Endothelial cell of umbilical vein (primary cell): ENCODE results near the gene THBS3. TPM values are rescaled to one million over a fixed set of nuclear protein-coding genes. Genes with fewer than 3 reads are reported as not detected.

ENCODE experiments used
- BruUV-seq: library from RNA; stranded (reverse); fragments of 400-500 nt; replicated peaks from 2 replicates; lab custom pipeline; 2021; lab: Mats Ljungman, UMichigan
- CTCF ChIA-PET: fragments of 300-600, 350-600 bp; sonication (Branson Sonifier 250); formaldehyde crosslinking; loops from one replicate; lab custom pipeline; 2021; ENCODE audit warnings: antibody characterized with exemption, inconsistent platforms; lab: Charles Lee
- POLR2A ChIA-PET: fragments of 300-600, 350-600 bp; sonication (Branson Sonifier 250); formaldehyde crosslinking; loops from one replicate; lab custom pipeline; 2021; ENCODE audit warnings: antibody characterized with exemption, inconsistent platforms; lab: Charles Lee
- DNase-seq: peaks from one replicate; pipeline ENCODE4 v3.0.0-alpha.2; 2011; ENCODE audit warnings: low read depth, low spot score
- FAIRE-seq: peaks from 2 replicates; lab custom pipeline; 2011; peaks lifted over from hg19 to GRCh38; lab: Jason Lieb, UNC
- H2AFZ ChIP-seq: 2 replicates; pipeline ENCODE4 v1.6.0; 2012; ENCODE audit warnings: low read depth, low read length, control low read depth, inconsistent platforms
- H3K27ac ChIP-seq: 2 replicates; pipeline ENCODE4 v1.5.1; 2011; ENCODE audit warnings: low read depth, mild to moderate bottlenecking, control low read depth, low read length, moderate library complexity; ENCODE audit not compliant: insufficient read depth
- H3K27me3 ChIP-seq, 2 experiments: 2 replicates each; pipeline versions ENCODE4 v1.6.0 to v1.6.1; 2011; ENCODE audit warnings: low read length in 2 of 2, mixed read lengths in 1 of 2; ENCODE audit not compliant: control insufficient read depth in 2 of 2, insufficient read depth in 2 of 2
- H3K36me3 ChIP-seq, 2 experiments: 2 replicates in 1 of 2; 3 replicates in 1 of 2; pipeline ENCODE4 v1.5.1; 2011; ENCODE audit warnings: low read length in 2 of 2, mild to moderate bottlenecking in 1 of 2, moderate library complexity in 1 of 2; ENCODE audit not compliant: control insufficient read depth in 2 of 2, insufficient read depth in 2 of 2; ENCODE audit errors: extremely low read depth in 1 of 2
- H3K4me1 ChIP-seq: 3 replicates; pipeline ENCODE4 v1.5.1; 2011; ENCODE audit warnings: mild to moderate bottlenecking, low read length; ENCODE audit not compliant: control insufficient read depth, insufficient read depth; ENCODE audit errors: extremely low read depth
- H3K4me2 ChIP-seq: 2 replicates; pipeline ENCODE4 v1.6.1; 2011; ENCODE audit warnings: low read length, control low read depth, mixed read lengths; ENCODE audit not compliant: insufficient read depth
- H3K4me3 ChIP-seq, 3 experiments: fragments of 200-600 bp in 1 of 3; sonication (generic), shearing (Covaris generic) in 1 of 3; replicated peaks in 1 of 3; 2 replicates each; pipeline ENCODE4 v1.5.1; 2011 to 2016; ENCODE audit warnings: control low read depth in 3 of 3, low read length in 3 of 3, mild to moderate bottlenecking in 2 of 3, inconsistent platforms in 1 of 3, low read depth in 1 of 3, moderate library complexity in 1 of 3; ENCODE audit not compliant: insufficient read depth in 1 of 3
- H3K79me2 ChIP-seq: 2 replicates; pipeline ENCODE4 v1.6.0; 2012; ENCODE audit warnings: low read length, inconsistent platforms; ENCODE audit not compliant: control insufficient read depth, insufficient read depth
- H3K9ac ChIP-seq: replicated peaks from 2 replicates; pipeline ENCODE3; 2011; ENCODE audit warnings: low read length, control low read depth; ENCODE audit not compliant: insufficient read depth; ENCODE audit errors: extremely low read depth
- H3K9me1 ChIP-seq: replicated peaks from 3 replicates; pipeline ENCODE4 v1.6.0; 2011; ENCODE audit warnings: mild to moderate bottlenecking, low read length; ENCODE audit not compliant: control insufficient read depth, insufficient read depth; ENCODE audit errors: extremely low read depth
- H3K9me3 ChIP-seq: replicated peaks from 2 replicates; pipeline ENCODE4 v1.5.1; 2012; ENCODE audit warnings: low read length, inconsistent platforms; ENCODE audit not compliant: control insufficient read depth, insufficient read depth
- H4K20me1 ChIP-seq: replicated peaks from 2 replicates; pipeline ENCODE3; 2011; ENCODE audit warnings: mild to moderate bottlenecking, low read length; ENCODE audit not compliant: control insufficient read depth, insufficient read depth; ENCODE audit errors: extremely low read depth
- CTCF ChIP-seq, 2 donors: IDR thresholded peaks; 1 replicate in 1 of 2; 2 replicates in 1 of 2; pipeline ENCODE4 v1.5.1; 2011; ENCODE audit warnings: low read length in 2 of 2, mild to moderate bottlenecking in 2 of 2, moderate library complexity in 2 of 2, control low read depth in 1 of 2, inconsistent platforms in 1 of 2, low read depth in 1 of 2; ENCODE audit not compliant: insufficient read depth in 1 of 2; ENCODE audit errors: extremely low read depth in 1 of 2
- EZH2 ChIP-seq: IDR thresholded peaks from 2 replicates; pipeline ENCODE4 v1.6.1; 2012; ENCODE audit warnings: borderline replicate concordance, low read depth, mild to moderate bottlenecking, moderate library complexity, low read length, inconsistent platforms; ENCODE audit not compliant: severe bottlenecking
- FOS ChIP-seq: IDR thresholded peaks from 2 replicates; pipeline ENCODE4 v1.6.1; 2011; ENCODE audit warnings: mild to moderate bottlenecking, low read length, moderate library complexity, borderline replicate concordance; ENCODE audit not compliant: insufficient read depth
- GATA2 ChIP-seq: IDR thresholded peaks from 2 replicates; pipeline ENCODE4 v1.7.0; 2011; ENCODE audit warnings: low read depth, mild to moderate bottlenecking, moderate library complexity, mixed read lengths, low read length; ENCODE audit not compliant: insufficient read length, insufficient read depth
- JUN ChIP-seq: IDR thresholded peaks from 2 replicates; pipeline ENCODE4 v1.6.1; 2011; ENCODE audit warnings: borderline replicate concordance, low read depth; ENCODE audit not compliant: insufficient read length, insufficient read depth
- MAX ChIP-seq: IDR thresholded peaks from 2 replicates; pipeline ENCODE4 v1.6.1; 2011; ENCODE audit not compliant: insufficient read depth, insufficient read length
- MYC ChIP-seq: IDR thresholded peaks from one replicate; pipeline ENCODE4 v1.6.1; 2011; ENCODE audit warnings: mild to moderate bottlenecking, low read depth, low read length
- POLR2A ChIP-seq: IDR thresholded peaks from 2 replicates; pipeline ENCODE4 v1.6.1; 2012; ENCODE audit warnings: low read depth, mild to moderate bottlenecking, control low read depth, low read length
- POLR2AphosphoS5 ChIP-seq: IDR thresholded peaks from 2 replicates; pipeline ENCODE4 v1.6.1; 2012; ENCODE audit warnings: low read depth, mild to moderate bottlenecking, control low read depth, low read length, moderate library complexity; ENCODE audit not compliant: insufficient read depth
- dilution Hi-C: fragments of 300-500 bp; cut with MboI; formaldehyde crosslinking; loops from one replicate; pipeline ENCODE4 v1.15.0; 2019; ENCODE audit warnings: low sequenced_read_pairs; ENCODE audit not compliant: extremely low pct_ligation_motif_present
- intact Hi-C: fragments of 100-400 bp; cut with micrococcal nuclease; formaldehyde crosslinking; loops from one replicate; pipeline ENCODE4 v1.10.0; 2022
- polyA plus RNA-seq, 4 experiments: library from polyadenylated mRNA; depleted of rRNA in 3 of 4; stranded (reverse) in 3 of 4; unstranded in 1 of 4; fragments of >200 nt; gene quantifications; 2 replicates each; pipeline versions ENCODE4 v1.2.1 to v1.2.3, GENCODE V29; 2011 to 2012; ENCODE audit warnings: missing spikeins in 1 of 4
- total RNA-seq: library from RNA; stranded (reverse); gene quantifications from 2 replicates; pipeline ENCODE4 v1.2.3, GENCODE V29; 2021

THBS3 gene
- total and polyA plus RNA-seq, 2 donors (not counting 3 experiments of a cell fraction or from before 2014, with no cell fraction given): 23.6 to 25.7 TPM

GRCh38 chr1:155197901-155198546, 9.7 kb downstream of the THBS3 start:
- peaks cover 12% of the 10 kb centered on the region for H3K4me1 ChIP-seq
- H3K9ac ChIP-seq: no peak overlapping the region
- no peak overlapping the region for H3K4me2 ChIP-seq
- dilution Hi-C loops: no loop called here
- POLR2A ChIA-PET: no interaction called here
- H3K36me3 ChIP-seq: peaks cover 0 to 3% of the 10 kb centered on the region in 2 experiments
- H2AFZ ChIP-seq: no peak overlapping the region
- intact Hi-C loops: no loop called here
- BruUV-seq: no TSS peak
- H4K20me1 ChIP-seq: no peaks in the 10 kb centered on the region
- no peak overlapping the region for H3K27ac ChIP-seq
- H3K27me3 ChIP-seq: no peaks in the 10 kb centered on the region
- TF ChIP-seq POLR2A (no peak), GATA2 (no peak), EZH2 (no peak), FOS (no peak), MAX (no peak), POLR2AphosphoS5 (no peak), JUN (no peak), CTCF (IDR thresholded peaks at IDR 0.05; ENCODE audit: extremely low read depth in 1 of 2, insufficient read depth in 1 of 2, low read depth in 1 of 2, low read length in 2 of 2) (no peak), MYC (no peak)
- no peaks in the 10 kb centered on the region for H3K9me3 ChIP-seq
- DNase-seq (no peak), FAIRE-seq (no peak)
- no peaks in the 10 kb centered on the region for H3K9me1 ChIP-seq
- no peak overlapping the region for H3K4me3 ChIP-seq
- CTCF ChIA-PET: no interaction called here
- H3K79me2 ChIP-seq: no peaks in the 10 kb centered on the region
